IMR-90 (cell line): Measurements from ENCODE around the gene ATXN10.

ENCODE experiments used
- CTCF ChIP-seq: conservative IDR thresholded peaks from 2 replicates; pipeline ENCODE4 v1.5.1; 2012; ENCODE audit warnings: mild to moderate bottlenecking, low read depth, low read length, improper control_type of control experiment
- MAFK ChIP-seq: IDR thresholded peaks from 2 replicates; pipeline ENCODE4 v1.6.1; 2012; ENCODE audit warnings: low read depth, low read length, improper control_type of control experiment
- NFE2L2 ChIP-seq: fragments of 150-350 bp; IDR thresholded peaks from 2 replicates; pipeline ENCODE4 v1.6.1; 2016; ENCODE audit warnings: low read depth, mild to moderate bottlenecking, low read length
- POLR2A ChIP-seq: IDR thresholded peaks from 2 replicates; pipeline ENCODE4 v1.6.1; 2012; ENCODE audit warnings: mild to moderate bottlenecking, low read depth, low read length
- RAD21 ChIP-seq: IDR thresholded peaks from 2 replicates; pipeline ENCODE4 v1.6.1; 2012; ENCODE audit warnings: low read length, improper control_type of control experiment
- SMC3 ChIP-seq: fragments of 150-350 bp; IDR thresholded peaks from 2 replicates; pipeline ENCODE4 v1.6.1; 2016; ENCODE audit warnings: low read depth, mild to moderate bottlenecking, antibody characterized with exemption, low read length, moderate library complexity

GRCh38 chr22:45866646-45867117 is 195.0 kb downstream of the ATXN10 start:
- TF ChIP-seq CTCF (no peak), SMC3 (no peak), MAFK (no peak), POLR2A (no peak), RAD21 (no peak), NFE2L2 (no peak)
